ENCODE results near the gene ZFPM1.
A peak's percentile ranks its signal among the peaks of the same experiment; 100 is the strongest.

Gene ZFPM1

GRCh38 chr16:88452482-88453216 lies 431 bp upstream of the ZFPM1 start:
- DNase-seq: peak; percentile 95 to 100 (median 98)

GRCh38 chr16:88453611-88454522 lies 787 bp downstream of the ZFPM1 start:
- no peak for DNase-seq

GRCh38 chr16:88454523-88454947 lies 1.5 kb downstream of the ZFPM1 start:
- peak in 2 of 4 experiments; percentile 19 to 34 for DNase-seq

- peak; percentile 19 to 42 (median 24) for DNase-seq
These were observed 2.7 kb downstream of the ZFPM1 start for GRCh38 chr16:88455610-88456355.

- DNase-seq: peak in 2 of 4 experiments; percentile 29 to 39
These were observed 3.5 kb downstream of the ZFPM1 start for GRCh38 chr16:88456356-88457292.

GRCh38 chr16:88458039-88458772 lies 5.1 kb downstream of the ZFPM1 start:
- no peak for DNase-seq

GRCh38 chr16:88458773-88459235 lies 5.7 kb downstream of the ZFPM1 start:
- DNase-seq: no peak

- DNase-seq: no peak
These were observed 6.4 kb downstream of the ZFPM1 start for GRCh38 chr16:88459366-88460073.

- no peak for DNase-seq
These were observed 7.6 kb downstream of the ZFPM1 start for GRCh38 chr16:88460496-88461330.

GRCh38 chr16:88461331-88462269 lies 8.5 kb downstream of the ZFPM1 start:
- DNase-seq: no peak

GRCh38 chr16:88462396-88462795 lies 9.3 kb downstream of the ZFPM1 start:
- DNase-seq: no peak

GRCh38 chr16:88463411-88463810 lies 10.3 kb downstream of the ZFPM1 start:
- no peak for DNase-seq

GRCh38 chr16:88464447-88465318 lies 11.6 kb downstream of the ZFPM1 start:
- no peak for DNase-seq

GRCh38 chr16:88465387-88465983 lies 12.4 kb downstream of the ZFPM1 start:
- no peak for DNase-seq

GRCh38 chr16:88466175-88466862 lies 13.2 kb downstream of the ZFPM1 start:
- DNase-seq: no peak

GRCh38 chr16:88466949-88467348 lies 13.9 kb downstream of the ZFPM1 start:
- no peak for DNase-seq

Data from activated naive CD4-positive, alpha-beta T cell (primary cell).